GM12892 (cell line): ENCODE measurements around the gene STARD7. TPM values are rescaled to one million over a fixed set of nuclear protein-coding genes. Genes with fewer than 3 reads are reported as not detected.
"Not testable (repeated sequence)": the region's sequence is repeated elsewhere in the genome, so short reads cannot be mapped to it uniquely, and the experiment has no call there.

Experiments used
- DNase-seq: peaks from one replicate; pipeline ENCODE4 v3.0.0; 2011; ENCODE audit not compliant: insufficient read length
- FAIRE-seq: peaks from 2 replicates; lab custom pipeline; 2011; peaks lifted over from hg19 to GRCh38; lab: Jason Lieb, UNC
- POLR2A ChIP-seq: IDR thresholded peaks from 2 replicates; pipeline ENCODE4 v1.6.1; 2011; ENCODE audit warnings: low read depth, low read length, control low read depth
- POLR2AphosphoS5 ChIP-seq: IDR thresholded peaks from 2 replicates; pipeline ENCODE4 v1.6.1; 2011; ENCODE audit warnings: low read depth, low read length, control low read depth
- TAF1 ChIP-seq: IDR thresholded peaks from 2 replicates; pipeline ENCODE4 v1.6.1; 2011; ENCODE audit warnings: low read depth, mild to moderate bottlenecking, control low read depth, low read length, borderline replicate concordance
- polyA plus RNA-seq: library from polyadenylated mRNA; unstranded; fragments of >200 nt; gene quantifications from one replicate; pipeline ENCODE4 v1.2.1, GENCODE V29; 2012; ENCODE audit warnings: missing spikeins, inconsistent platforms; ENCODE audit not compliant: missing spikeins

STARD7 gene
- 95.5 TPM for polyA plus RNA-seq

GRCh38 chr2:96208143-96209010 lies at the start of gene STARD7:
TSS of gene STARD7 (minus strand) at chr2:96208827. CDS start at chr2:96208434, 393 bp downstream.
- peak; percentile 85 for DNase-seq
- TF ChIP-seq POLR2AphosphoS5 (peak; percentile 90), TAF1 (peak; percentile 74), POLR2A (peak; percentile 91)
- FAIRE-seq: peak; percentile 97

GRCh38 chr2:96257744-96258143 lies 49.1 kb upstream of the STARD7 start:
- not testable (repeated sequence) for DNase-seq, FAIRE-seq

GRCh38 chr2:96256611-96257113 lies 48.0 kb upstream of the STARD7 start:
- no peak for FAIRE-seq
- TF ChIP-seq POLR2AphosphoS5 (no peak), POLR2A (no peak), TAF1 (no peak)
- DNase-seq: no peak

- DNase-seq (no peak), FAIRE-seq (no peak)
- no peak for TF ChIP-seq POLR2AphosphoS5
- TF ChIP-seq POLR2A: no peak
- no peak for TF ChIP-seq TAF1
Observed at GRCh38 chr2:96254571-96254970, 45.9 kb upstream of the STARD7 start.

- no peak for TF ChIP-seq POLR2A
- TF ChIP-seq POLR2AphosphoS5: no peak
- no peak for TF ChIP-seq TAF1
- FAIRE-seq (no peak), DNase-seq (no peak)
Observed at GRCh38 chr2:96253006-96253405, 44.4 kb upstream of the STARD7 start.

GRCh38 chr2:96252526-96252925 lies 43.9 kb upstream of the STARD7 start:
- no peak for DNase-seq
- no peak for FAIRE-seq

GRCh38 chr2:96251721-96252292 lies 43.2 kb upstream of the STARD7 start:
- no peak for FAIRE-seq
- DNase-seq: no peak
- TF ChIP-seq POLR2A (no peak), POLR2AphosphoS5 (no peak; the same call in 1 of the 2 replicates), TAF1 (no peak)

More at GRCh38 chr2:96252526-96252925, 43.9 kb upstream of the STARD7 start:
- TF ChIP-seq POLR2A (no peak), POLR2AphosphoS5 (no peak), TAF1 (no peak)

GRCh38 chr2:96250188-96250587 lies 41.6 kb upstream of the STARD7 start:
- TF ChIP-seq TAF1: no peak
- TF ChIP-seq POLR2AphosphoS5: no peak; the same call in 1 of the 2 replicates
- TF ChIP-seq POLR2A: no peak; the same call in 1 of the 2 replicates
- no peak for DNase-seq
- no peak for FAIRE-seq

GRCh38 chr2:96249654-96250053 lies 41.0 kb upstream of the STARD7 start:
- FAIRE-seq (no peak), DNase-seq (no peak)
- TF ChIP-seq TAF1 (no peak), POLR2A (peak; percentile 17; the same call in 1 of the 2 replicates)

GRCh38 chr2:96248624-96249023 lies 40.0 kb upstream of the STARD7 start:
- FAIRE-seq (no peak), DNase-seq (no peak)
- TF ChIP-seq POLR2A (no peak), TAF1 (no peak), POLR2AphosphoS5 (no peak)

- DNase-seq: no peak
- no peak for TF ChIP-seq TAF1
- FAIRE-seq: no peak
Observed at GRCh38 chr2:96247896-96248295, 39.3 kb upstream of the STARD7 start.

GRCh38 chr2:96247009-96247408 lies 38.4 kb upstream of the STARD7 start:
- TF ChIP-seq POLR2AphosphoS5 (no peak), TAF1 (no peak), POLR2A (no peak)
- no peak for FAIRE-seq
- DNase-seq: no peak
